Lower lobe of right lung (tissue), 2 donors: Measurements from ENCODE around the gene SNRNP40. TPM values are rescaled to one million over a fixed set of nuclear protein-coding genes. Genes with fewer than 3 reads are reported as not detected.

Experiments
- ATAC-seq, 2 donors: fragments of 200-7000 bp; cut with Tn5 transposase; one replicate each; pipeline ENCODE4 v1.9.1; 2020 to 2022; ENCODE audit warnings: mild to moderate bottlenecking in 2 of 2, moderate library complexity in 2 of 2
- DNase-seq: peaks from one replicate; pipeline ENCODE4 v3.0.0-alpha.2; 2020
- H3K27ac ChIP-seq: fragments of 200-600 bp; one replicate; pipeline ENCODE4 v1.8.0; 2022
- H3K27me3 ChIP-seq: fragments of 200-600 bp; one replicate; pipeline ENCODE4 v1.8.0; 2022; ENCODE audit warnings: low read depth
- H3K36me3 ChIP-seq: fragments of 200-600 bp; one replicate; pipeline ENCODE4 v1.8.0; 2022; ENCODE audit warnings: mild to moderate bottlenecking
- H3K4me1 ChIP-seq: fragments of 200-600 bp; one replicate; pipeline ENCODE4 v1.8.0; 2022
- H3K4me3 ChIP-seq: fragments of 200-600 bp; one replicate; pipeline ENCODE4 v1.8.0; 2022; ENCODE audit warnings: mild to moderate bottlenecking
- H3K9me3 ChIP-seq: fragments of 200-600 bp; one replicate; pipeline ENCODE4 v1.8.0; 2022
- intact Hi-C: fragments of 100-400 bp; cut with DNase I; formaldehyde crosslinking; loops from one replicate; pipeline ENCODE4 v1.11.0; 2022
- total RNA-seq: library from RNA; stranded (reverse); fragmentation: NEBNext Ultra II Directional; extraction: Animal tissue kit (Norgen Biotek cat#: 25700); gene quantifications from one replicate; pipeline ENCODE4 v1.2.1, GENCODE V29; 2021
- TF ChIP-seq, protein P1 (sequence below): fragments of 200-600 bp; IDR thresholded peaks from one replicate; pipeline ENCODE4 v1.8.0; 2022; ENCODE audit warnings: antibody characterized with exemption, mild to moderate bottlenecking
- donor health status: DM: no; HTN: yes; CAD: no; lungs with severe emphysema.

The SNRNP40 gene
- total RNA-seq, 1 donor from 2014 or later = 38.3 TPM

DNA sequence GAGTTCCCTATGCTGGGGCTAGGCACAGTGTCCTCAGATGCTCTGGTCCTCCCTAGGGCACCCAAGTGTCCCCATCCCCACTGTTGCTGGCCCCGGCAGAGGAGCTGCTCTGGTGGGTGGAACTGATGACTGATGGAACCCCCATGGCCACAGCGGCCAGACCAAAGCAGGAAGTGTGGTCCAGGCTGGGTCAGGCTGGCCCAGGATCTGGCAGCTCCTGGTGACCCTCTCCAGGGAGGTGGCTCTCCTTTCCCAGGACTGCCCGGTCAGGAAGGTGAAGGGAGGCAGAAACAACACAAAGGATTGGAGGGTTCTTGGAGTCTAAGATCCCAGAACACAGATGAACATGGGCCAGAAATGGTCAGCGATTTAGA, 58.0 kb downstream of the SNRNP40 start:
- H3K27me3 ChIP-seq = peaks cover 66% of the 10 kb centered on the region

DNA sequence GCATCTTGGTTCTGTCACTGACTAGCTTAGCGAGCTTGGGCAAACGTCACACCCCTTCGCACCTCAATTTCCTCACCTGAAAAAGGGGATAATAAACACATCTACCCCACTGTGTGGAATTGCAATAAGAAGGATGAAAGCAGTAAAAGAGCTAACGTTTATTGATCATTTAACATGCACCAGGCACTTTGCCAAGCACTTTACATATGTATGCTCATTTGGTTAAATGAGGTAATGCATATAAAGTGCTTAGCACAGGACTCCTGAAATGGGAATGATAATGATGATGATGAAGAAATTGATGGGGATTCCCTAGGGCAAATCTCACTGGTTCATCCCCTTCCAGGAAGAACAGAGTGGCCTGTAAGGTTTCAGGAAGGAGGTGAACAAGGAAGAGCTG, 61.7 kb downstream of the SNRNP40 start:
- Histone ChIP-seq H3K27ac (no peak overlapping the region), H3K27me3 (peaks cover 54% of the 10 kb centered on the region), H3K9me3 (no peaks in the 10 kb centered on the region), H3K36me3 (no peaks in the 10 kb centered on the region), H3K4me3 (no peak overlapping the region), H3K4me1 (peaks cover 6% of the 10 kb centered on the region)
- intact Hi-C loops = no loop called here
- TF ChIP-seq, protein P1, sequence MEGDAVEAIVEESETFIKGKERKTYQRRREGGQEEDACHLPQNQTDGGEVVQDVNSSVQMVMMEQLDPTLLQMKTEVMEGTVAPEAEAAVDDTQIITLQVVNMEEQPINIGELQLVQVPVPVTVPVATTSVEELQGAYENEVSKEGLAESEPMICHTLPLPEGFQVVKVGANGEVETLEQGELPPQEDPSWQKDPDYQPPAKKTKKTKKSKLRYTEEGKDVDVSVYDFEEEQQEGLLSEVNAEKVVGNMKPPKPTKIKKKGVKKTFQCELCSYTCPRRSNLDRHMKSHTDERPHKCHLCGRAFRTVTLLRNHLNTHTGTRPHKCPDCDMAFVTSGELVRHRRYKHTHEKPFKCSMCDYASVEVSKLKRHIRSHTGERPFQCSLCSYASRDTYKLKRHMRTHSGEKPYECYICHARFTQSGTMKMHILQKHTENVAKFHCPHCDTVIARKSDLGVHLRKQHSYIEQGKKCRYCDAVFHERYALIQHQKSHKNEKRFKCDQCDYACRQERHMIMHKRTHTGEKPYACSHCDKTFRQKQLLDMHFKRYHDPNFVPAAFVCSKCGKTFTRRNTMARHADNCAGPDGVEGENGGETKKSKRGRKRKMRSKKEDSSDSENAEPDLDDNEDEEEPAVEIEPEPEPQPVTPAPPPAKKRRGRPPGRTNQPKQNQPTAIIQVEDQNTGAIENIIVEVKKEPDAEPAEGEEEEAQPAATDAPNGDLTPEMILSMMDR = no peak
- ATAC-seq (no peak), DNase-seq (no peak)

More for the DNA sequence above, 58.0 kb downstream of the SNRNP40 start:
- Histone ChIP-seq H3K27ac (no peak overlapping the region), H3K9me3 (no peaks in the 10 kb centered on the region), H3K36me3 (no peaks in the 10 kb centered on the region), H3K4me3 (no peak overlapping the region), H3K4me1 (peaks cover 8% of the 10 kb centered on the region)
- ATAC-seq = no peak
- DNase-seq = no peak
- intact Hi-C loops = no loop called here
- TF ChIP-seq, protein P1 = no peak

DNA sequence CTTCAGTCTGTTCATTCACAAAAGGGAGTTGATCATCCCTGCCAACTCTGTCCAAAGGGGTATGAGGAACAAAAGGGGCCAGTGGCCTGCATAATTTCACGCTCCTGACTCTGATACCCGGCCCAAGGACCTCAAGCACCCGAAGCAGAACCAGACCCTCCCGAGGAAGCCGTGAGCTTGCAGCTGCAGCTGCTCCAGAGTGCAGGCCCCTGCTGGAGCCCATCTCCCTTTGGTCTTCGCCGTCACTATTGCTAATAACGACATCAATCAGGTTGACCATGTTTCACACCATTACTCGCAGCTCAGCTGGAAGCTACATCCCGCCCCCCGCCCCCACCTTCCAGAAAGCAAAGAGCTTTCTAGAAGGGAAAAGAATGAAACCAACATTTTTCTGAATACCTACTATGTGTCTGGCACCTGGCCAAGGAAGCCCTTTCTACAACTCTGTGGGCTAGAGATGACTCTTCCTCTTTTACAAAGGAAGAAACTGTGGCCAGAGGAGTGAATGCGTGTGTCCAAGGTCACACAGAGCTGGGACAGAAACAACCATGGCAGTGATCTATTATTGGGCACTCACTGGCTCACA, 62.4 kb downstream of the SNRNP40 start:
- Histone ChIP-seq H3K9me3 (no peaks in the 10 kb centered on the region), H3K4me3 (no peak overlapping the region), H3K36me3 (no peaks in the 10 kb centered on the region), H3K4me1 (peaks cover 3% of the 10 kb centered on the region), H3K27me3 (peaks cover 50% of the 10 kb centered on the region), H3K27ac (no peak overlapping the region)
- DNase-seq (no peak), ATAC-seq (no peak)
- intact Hi-C loops = no loop called here
- TF ChIP-seq, protein P1 = no peak

DNA sequence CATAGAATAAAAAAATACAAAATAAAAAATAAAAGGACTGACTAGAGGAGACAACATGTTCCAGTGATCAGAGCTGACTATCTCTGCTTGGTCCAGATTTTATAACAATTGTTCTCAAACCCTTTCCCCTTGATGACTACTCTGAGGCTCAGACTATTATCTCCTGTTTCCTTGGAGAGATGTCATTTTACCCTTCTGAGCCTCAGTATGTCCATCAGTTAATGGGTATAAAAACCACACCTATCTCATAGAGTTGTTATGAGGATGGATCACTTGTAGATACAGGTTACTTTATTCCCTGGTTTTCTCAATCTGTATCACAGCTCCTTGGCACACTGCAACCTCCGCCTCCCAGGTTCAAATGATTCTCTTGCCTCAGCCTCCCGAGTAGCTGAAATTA, 63.9 kb downstream of the SNRNP40 start:
- no peaks in the 10 kb centered on the region for H3K36me3 ChIP-seq
- H3K4me1 ChIP-seq = no peaks in the 10 kb centered on the region
- no peak overlapping the region for H3K4me3 ChIP-seq
- TF ChIP-seq, protein P1 = no peak
- no peak for DNase-seq
- no peaks in the 10 kb centered on the region for H3K9me3 ChIP-seq
- no peak overlapping the region for H3K27ac ChIP-seq
- intact Hi-C loops = no loop called here
- ATAC-seq = no peak
- H3K27me3 ChIP-seq = peaks cover 34% of the 10 kb centered on the region

DNA sequence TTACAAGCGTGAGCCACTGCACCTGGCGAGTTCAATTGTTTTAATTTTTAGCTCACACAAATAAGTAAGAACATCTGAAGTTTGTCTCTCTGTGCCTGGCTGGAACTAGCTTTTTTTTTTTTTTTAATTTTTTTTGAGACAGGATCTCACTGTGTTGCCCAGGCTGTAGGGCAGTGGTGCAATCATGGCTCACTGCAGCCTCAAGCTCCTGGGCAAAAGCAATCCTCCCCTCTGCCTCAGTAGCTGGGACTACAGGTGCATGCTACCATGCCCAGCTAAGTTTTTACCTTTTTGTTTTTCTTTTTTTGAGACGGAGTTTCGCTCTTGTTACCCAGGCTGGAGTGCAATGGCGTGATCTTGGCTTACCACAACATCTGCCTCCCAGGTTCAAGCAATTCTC, 64.8 kb downstream of the SNRNP40 start:
- no peaks in the 10 kb centered on the region for H3K4me1 ChIP-seq
- H3K27ac ChIP-seq = no peak overlapping the region
- TF ChIP-seq, protein P1 = no peak
- no peaks in the 10 kb centered on the region for H3K9me3 ChIP-seq
- peaks cover 27% of the 10 kb centered on the region for H3K27me3 ChIP-seq
- ATAC-seq (no peak), DNase-seq (no peak)
- intact Hi-C loops = no loop called here
- H3K36me3 ChIP-seq = no peaks in the 10 kb centered on the region
- H3K4me3 ChIP-seq = no peak overlapping the region
